Peyer's patch (tissue), 4 donors: ENCODE data around the gene TNNT2.

ENCODE experiments used
- POLR2A ChIP-seq, 2 donors: fragments of 450-650 bp; IDR thresholded peaks; one replicate each; pipeline ENCODE4 v1.5.1; 2017; ENCODE audit warnings: antibody characterized with exemption in 2 of 2, mild to moderate bottlenecking in 2 of 2, moderate library complexity in 2 of 2
- TF ChIP-seq, protein P1 (sequence below), 6 experiments: fragments of 450-650 bp in 4 of 6; fragments of 200-600 bp in 2 of 6; sonication (generic) in 1 of 6; IDR thresholded peaks; one replicate each; pipeline ENCODE4 v1.5.1; 2017 to 2019; ENCODE audit warnings: antibody characterized with exemption in 6 of 6, mild to moderate bottlenecking in 3 of 6, moderate library complexity in 1 of 6

DNA sequence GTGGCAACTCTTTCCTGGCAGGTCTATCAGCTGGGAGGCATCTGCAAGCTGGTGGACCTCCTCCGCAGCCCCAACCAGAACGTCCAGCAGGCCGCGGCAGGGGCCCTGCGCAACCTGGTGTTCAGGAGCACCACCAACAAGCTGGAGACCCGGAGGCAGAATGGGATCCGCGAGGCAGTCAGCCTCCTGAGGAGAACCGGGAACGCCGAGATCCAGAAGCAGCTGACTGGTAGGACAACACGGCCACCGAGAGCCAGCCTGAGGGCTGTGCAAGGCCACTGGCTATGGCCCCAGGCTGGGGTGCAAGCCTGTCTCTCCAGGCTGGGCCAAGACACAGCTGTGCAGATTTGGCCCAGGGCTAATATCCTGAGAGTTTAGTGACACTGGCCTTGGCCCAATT, 59.9 kb downstream of the TNNT2 start:
- no peak for TF ChIP-seq POLR2A (IDR thresholded peaks at IDR 0.05)
- TF ChIP-seq, protein P1, sequence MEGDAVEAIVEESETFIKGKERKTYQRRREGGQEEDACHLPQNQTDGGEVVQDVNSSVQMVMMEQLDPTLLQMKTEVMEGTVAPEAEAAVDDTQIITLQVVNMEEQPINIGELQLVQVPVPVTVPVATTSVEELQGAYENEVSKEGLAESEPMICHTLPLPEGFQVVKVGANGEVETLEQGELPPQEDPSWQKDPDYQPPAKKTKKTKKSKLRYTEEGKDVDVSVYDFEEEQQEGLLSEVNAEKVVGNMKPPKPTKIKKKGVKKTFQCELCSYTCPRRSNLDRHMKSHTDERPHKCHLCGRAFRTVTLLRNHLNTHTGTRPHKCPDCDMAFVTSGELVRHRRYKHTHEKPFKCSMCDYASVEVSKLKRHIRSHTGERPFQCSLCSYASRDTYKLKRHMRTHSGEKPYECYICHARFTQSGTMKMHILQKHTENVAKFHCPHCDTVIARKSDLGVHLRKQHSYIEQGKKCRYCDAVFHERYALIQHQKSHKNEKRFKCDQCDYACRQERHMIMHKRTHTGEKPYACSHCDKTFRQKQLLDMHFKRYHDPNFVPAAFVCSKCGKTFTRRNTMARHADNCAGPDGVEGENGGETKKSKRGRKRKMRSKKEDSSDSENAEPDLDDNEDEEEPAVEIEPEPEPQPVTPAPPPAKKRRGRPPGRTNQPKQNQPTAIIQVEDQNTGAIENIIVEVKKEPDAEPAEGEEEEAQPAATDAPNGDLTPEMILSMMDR (IDR thresholded peaks at IDR 0.05): no peak
